SHP77 (cell line): ENCODE data around the gene LY86.

Source experiments
- DNase-seq, 2 experiments: peaks; one replicate each; lab custom pipeline; 2025; lab: John Stamatoyannopoulos, UW

LY86 gene

DNA sequence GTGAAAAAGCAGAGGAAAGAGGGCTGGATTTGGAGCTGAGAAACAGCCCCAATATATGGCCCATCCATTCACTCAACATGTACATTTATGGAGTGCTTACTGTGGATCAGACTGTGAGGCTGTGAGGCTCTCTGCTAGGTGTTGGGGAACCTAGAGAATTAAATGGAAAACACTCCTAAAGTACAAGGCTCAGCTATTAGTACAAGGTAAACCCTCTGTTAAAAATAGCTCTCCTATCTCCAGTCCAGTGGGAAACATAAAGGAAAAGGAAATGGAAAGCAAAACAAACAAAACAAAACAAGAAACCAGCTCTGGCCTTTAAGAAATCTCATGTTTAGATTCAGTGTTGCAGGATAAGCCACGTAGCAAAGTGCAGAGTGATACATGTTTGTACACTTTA is 35.0 kb downstream of the LY86 start:
- no peak for DNase-seq

DNA sequence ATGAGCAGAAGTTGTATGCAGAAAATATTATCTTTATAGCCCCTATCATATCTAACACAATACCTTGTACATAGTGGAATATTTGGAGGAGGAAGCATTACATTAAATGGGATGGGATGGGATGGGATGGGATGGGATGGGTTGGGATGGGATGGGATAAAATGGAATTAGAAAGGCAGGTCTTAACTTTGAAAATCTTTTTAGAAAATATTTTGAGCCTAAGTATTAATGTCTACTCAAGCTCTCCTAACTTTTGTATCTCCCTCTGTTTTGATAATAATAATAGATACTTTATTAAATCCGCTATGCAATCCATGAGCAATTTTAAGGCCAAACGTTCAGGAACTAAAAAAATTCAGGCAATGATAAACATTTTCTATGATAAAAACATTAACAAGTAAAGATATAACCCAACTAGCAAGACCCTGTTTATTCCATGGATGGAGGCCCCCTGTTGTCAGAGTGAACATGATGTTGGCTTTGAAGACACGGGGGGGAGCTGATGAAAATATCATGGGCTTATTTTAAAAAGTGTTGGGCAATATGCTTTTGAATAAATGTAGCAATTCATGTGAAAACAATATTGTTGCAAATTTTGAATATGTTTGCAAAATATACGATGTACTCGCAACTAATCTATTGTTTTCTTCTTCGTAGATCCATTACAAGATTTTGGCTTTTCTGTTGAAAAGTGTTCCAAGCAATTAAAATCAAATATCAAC is 35.9 kb downstream of the LY86 start:
- no peak for DNase-seq

DNA sequence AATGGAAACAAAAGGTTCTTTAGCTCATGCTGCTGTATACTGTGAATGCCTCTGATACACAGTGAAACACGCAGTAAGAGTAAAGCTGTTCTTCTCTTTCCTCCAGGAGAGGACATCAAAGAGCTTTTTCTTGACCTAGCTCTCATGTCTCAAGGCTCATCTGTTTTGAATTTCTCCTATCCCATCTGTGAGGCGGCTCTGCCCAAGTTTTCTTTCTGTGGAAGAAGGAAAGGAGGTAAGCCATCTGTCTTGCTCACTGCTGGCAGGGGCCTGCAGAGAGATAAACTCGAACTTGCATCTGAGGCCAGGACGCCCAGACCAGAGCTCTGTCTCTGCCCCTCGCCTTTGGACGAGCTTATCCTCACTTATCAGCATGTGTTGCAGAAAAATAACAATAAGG is 37.7 kb downstream of the LY86 start:
- DNase-seq: no peak

DNA sequence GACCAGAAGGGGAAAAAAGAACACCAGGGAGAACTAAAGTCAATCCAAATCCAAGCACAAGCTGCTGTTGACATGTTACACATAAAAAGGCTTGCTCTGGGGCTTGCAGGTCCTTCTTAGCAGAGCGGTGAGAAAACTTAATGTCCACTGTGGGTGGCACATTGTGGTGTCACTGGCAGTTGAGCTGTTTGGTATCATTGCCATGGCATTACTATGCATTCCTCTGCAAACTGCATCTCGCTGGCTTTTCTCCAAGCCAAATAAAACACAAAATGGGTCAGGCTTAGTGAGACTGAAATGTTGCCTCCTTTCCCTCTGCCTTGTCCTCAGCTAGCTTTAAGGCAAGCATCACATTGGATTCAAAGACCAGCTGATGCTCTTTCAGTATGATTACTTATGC is 40.9 kb downstream of the LY86 start:
- DNase-seq: peak in 1 of 2 experiments; percentile 4

DNA sequence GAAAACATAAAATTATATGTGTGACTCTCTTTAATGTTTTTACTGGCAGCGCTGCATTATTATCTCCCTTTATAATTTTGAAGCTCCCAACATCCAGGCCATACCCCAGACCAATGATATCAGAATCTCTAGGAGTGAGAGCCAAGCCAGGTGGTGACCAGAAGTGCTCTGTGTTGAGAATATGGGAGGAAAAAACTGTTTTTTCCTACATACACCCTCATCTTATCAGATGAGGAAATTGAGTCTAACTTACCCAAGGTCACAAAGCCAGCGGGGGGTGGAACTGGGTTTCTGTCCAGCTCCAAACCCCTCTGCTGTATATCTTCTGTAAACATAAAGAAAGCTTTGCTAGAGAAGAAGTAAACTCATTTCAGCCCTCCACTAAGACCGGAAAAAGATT is 42.5 kb downstream of the LY86 start:
- no peak for DNase-seq

DNA sequence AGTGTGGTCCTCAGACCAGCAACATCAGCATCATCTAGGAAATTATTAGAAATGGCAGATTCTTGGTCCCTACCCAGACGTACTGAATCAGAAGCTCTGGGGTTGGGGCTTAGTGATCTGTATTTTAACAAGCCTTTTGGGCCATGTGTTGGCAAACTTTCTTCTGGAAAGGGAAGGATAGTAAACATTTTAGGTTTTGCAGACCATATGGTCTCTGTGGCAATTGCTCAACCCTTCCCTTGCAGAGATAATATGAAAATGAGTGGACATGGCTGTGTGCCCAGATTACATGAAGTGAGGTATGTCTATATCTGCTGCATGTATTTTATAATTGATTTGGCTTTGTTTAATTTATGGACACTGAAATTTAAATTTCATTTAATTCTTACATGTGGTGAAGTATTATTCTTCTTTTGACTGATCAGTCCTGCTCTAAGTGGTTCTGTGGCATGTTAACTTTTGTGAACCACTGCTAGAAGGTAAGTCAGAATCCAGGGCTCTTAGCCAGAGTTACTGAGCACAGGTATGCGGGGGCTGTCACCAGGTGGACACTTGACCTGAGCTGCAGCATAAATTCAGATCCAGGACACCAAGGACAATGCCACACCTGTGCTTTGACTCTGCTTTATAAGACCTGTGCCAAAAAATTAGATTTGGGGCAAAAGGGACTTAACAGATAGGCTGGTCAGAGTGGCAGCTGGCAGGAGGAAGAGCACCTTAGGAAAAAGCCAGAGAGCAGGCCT is 43.2 kb downstream of the LY86 start:
- DNase-seq: no peak

DNA sequence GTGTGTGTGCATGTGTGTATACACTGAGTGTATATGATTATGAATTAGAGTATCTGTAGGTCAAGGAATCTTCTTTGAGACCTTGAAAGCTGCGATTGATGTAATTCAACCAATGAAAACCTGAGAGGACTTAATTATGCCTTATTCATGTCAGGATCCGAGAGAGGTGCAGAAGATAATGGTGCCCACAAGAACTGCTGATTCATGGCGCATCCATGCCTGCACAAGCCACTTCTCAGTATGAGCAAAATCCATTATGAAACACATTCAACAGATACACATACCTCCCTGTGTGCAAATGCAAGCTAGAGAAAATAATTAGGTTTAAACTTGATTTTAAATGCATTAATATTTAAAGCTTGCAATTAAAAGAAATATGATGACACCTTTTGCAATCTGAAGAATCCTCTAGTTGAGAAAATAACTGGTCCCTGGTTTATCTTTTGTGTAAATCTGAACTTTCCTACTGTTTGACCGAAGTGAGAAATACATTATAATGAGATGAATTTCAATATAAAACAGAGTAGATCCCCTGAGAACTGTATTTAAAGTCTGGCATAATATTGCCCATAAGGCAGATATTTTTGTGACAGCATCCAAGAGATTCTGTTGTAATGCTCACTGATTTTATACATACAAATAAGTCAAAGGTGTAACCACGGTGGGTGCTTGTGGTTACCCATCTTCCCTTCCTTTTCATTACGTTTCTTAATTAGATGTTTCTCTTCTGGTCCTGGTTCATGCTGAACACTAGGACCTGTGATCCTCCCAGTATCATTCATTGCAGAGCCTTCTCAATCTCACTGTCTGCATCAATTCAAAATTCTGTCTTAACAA is 45.6 kb downstream of the LY86 start:
- DNase-seq: no peak

DNA sequence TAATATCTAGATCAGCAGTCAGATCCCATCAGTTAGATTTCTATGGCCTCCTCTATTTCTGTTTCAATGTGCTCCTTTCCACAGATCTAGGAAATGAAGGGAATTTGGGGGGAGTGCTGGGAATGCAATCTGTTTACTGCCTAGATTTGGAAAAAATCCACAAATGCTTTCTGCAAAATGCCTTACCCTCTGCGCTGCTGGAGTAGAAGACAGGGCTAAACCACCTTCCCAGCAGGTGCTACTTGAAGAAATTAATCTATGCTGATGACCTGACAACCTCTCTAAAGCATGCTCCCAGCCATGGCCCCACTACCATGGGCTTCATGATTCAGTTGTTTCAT is 46.2 kb downstream of the LY86 start:
- no peak for DNase-seq

DNA sequence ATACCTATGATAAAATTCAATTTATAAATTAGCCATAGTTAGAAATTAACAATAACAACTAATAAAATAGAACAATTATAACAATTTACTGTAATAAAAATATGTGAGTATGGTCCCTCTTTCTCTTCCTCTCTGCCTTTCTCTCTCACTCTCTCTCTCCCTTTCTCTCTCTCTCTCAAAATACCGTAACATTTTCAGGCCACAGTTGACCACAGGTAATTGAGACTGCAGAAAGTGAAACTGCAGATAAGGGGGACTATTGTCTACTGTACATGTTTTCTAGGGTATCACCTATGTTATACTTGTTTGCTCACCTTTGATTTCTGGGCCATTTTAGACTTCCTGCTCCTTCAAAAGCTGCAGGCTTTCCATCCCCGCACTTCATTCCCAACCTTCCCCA is 46.8 kb downstream of the LY86 start:
- no peak for DNase-seq

DNA sequence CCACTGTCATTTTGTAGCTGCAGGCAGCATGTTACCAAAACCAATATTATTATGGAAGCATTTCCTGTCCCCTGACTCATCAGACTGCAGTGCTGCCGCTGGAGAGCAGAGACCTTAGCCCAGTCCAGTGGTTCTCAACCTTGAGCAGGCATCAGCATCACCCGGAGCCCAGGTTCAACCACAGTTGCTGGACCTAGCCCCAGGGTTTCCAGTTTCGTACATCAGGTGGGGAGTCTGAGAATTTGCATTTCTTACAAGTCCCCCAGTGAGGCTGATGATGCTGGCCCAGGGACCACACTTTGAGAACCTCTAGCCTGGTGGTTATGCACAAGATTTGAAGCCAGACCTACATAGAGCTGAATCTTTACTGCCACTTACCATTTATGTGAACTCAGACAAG is 47.3 kb downstream of the LY86 start:
- no peak for DNase-seq

DNA sequence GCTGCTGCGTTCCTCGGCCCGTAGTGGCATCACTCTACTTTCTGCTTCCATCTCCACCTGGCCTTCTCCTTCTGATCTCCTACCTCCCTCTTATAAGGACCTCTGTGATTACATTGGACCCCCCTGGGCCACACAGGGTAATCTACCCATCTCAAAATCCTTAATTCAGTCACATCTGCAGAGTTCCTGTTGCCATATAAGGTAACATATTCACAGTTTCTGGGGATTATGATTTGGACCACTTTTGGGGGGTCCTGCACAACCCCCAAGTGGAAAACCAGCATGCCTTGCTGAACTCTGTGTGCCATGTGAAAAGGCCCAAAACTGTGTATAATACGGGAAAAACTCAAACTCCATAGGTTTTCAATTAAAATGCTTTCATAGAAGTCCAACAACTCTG is 51.1 kb downstream of the LY86 start:
- no peak for DNase-seq

DNA sequence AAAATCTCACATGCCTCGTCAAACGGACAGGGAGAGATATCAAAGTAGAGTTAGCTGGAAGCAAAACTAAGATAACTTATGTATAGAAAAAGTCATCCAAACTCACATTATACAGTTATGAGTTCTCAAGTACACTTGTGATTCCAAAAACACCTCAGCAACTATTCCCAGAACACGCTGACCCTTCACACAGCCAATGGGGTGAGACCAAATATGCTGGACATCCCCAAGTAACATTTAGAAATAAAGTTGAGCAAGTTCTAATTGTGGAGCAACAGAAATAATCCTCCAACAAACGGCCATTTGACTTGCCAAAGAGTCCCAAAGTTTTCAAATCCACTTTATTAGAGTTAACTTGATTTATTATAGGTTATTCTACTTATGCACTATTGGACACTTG is 52.4 kb downstream of the LY86 start:
- no peak for DNase-seq

DNA sequence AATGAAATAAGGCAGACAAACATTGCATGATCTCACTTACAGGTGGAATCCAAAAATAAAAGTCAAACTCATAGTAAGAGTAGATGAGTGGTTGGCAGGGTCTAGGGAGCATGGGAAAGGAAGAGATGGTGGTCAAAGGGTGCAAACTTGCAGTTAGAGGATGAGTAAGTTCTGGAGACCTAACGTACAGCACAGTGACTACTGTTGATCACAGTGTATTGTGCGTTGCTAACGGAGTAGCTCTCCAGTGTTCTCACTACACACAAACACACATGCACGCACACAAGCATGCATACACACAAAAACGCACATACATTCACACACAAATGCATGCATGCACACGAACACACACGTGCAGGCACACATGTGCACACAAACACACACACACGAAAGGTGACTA is 54.9 kb downstream of the LY86 start:
- no peak for DNase-seq

DNA sequence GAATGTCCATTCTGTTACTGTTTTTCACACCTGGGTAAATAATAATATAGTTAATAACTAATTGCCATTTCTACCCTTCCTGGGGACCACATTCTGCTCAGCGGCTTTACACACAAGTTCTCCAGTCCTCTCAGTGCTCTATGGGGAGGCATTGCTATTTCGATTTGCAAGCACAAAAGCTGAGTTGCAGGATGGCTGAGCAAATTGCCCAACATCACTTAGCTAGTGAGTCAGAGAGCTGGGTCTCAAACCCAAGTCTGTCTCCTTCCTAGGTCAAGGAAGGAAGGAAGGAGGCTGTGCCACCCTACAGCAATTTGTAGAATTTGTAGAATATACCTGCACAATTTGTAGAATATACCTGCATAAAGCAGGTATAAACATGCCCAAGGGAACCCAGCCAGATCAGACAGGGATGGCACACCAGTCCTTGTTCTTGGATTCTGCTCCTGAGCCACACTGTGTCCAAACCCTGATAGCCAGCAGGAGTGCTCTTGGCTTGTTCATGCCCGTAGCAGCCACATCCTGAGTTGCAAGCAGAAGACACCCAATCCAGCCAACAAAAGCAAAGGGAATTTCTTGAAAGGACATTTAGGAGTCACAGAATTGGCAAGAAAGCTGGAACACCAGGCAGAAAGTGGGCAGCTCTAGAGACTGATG is 56.9 kb downstream of the LY86 start:
- DNase-seq: no peak

DNA sequence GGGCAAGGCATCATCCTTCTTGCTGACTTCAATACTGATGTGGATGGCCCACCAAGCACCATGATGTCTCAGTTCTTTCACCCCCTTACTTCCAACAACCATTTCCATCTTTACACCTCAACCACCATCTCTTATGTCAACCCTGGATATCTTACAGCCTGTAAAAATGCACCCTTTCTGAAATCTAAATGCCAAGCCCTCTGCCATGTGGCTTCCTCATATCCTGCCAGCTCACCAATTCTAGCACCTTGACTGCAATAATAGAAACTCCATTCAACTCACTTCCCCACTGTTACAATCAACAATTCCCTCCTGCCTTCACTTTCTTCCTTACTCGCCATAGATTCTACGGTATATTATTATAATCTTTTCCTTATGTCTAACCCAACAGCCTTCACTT is 57.9 kb downstream of the LY86 start:
- no peak for DNase-seq

DNA sequence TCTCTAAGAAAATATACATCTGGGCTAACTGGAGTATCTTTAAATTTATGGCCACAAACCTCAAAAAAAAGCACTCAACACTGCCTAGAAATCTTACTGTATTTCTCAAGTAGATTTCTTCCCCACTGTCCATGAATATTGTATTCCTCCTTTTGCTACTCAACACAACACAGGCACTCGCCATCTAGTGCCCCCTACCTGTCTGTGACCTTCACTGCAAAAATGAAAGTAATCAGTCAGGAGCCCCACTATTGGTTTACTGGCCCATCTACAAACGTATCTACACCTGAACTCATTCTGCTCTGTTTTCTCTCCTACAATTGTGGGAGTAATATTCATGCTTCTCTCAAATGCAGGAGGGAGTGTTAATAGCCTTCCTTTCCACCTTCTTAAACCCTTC is 58.3 kb downstream of the LY86 start:
- DNase-seq: no peak

DNA sequence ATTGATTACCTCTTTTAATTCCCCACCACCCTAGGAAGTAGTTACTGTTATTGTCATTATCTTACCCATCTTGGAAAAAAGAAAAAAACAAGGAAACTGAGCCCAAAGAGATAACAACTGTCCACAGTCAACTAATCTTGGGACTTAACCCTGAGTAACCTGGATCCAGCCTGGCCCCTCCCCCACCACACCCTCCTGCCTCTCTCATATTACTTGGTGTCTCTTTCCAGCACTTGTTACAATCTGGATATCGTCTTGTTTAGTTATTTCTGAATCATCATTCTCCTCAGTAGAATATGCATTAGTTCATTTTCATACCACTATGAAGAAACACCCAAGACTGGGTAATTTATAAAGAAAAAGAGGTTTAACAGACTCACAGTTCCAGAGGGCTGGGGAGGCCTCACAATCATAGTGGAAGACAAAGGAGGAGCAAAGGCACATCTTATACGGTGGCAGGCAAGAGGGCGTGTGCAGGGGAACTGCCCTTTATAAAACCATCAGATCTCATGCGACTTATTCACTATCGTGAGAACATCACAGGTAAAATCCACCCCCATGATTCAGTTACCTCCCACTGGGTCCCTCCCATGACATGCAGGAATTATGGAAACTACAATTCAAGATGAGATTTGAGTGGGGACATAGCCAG is 60.3 kb downstream of the LY86 start:
- DNase-seq: no peak

DNA sequence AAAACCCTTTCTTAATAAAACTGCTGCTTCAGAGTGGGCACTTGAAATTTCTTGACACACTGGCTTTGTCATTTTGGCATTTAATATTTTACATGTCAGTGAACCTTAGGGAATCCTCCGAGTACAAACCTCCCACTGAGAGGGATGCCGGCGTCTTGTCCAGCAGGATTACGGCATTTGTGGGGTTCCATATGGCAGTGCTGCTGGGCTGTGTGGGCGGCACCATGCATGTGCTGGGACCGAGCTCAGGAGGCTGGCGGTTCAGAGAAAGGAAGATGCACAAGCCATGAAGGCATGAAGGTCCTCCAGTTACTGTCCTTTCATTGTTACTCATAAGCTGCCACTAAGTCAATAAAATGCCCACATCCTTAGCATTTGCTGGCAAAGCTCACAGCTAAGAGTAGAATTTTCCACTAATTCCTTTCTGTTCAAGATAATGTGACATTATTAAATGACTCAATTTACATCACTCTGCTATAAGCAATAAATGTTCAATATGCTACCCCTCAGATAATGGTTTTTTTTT is 61.4 kb downstream of the LY86 start:
- no peak for DNase-seq

DNA sequence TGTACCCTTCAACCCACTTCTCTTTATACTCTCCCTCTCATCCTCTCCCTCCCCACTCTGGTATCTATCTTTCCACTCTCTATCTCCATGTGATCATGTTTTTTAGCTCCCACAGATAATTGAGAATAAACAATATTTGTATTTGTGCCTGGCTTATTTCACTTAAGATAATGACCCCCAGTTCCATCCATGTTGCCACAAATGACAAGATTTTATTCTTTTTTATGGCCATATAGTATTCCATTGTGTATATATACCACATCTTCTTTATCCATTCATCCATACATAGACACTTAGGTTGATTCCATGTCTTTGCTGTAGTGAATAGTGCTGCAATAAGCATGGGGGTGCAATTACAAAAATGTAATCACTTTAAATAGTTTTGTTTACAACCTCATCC is 62.3 kb downstream of the LY86 start:
- DNase-seq: no peak

DNA sequence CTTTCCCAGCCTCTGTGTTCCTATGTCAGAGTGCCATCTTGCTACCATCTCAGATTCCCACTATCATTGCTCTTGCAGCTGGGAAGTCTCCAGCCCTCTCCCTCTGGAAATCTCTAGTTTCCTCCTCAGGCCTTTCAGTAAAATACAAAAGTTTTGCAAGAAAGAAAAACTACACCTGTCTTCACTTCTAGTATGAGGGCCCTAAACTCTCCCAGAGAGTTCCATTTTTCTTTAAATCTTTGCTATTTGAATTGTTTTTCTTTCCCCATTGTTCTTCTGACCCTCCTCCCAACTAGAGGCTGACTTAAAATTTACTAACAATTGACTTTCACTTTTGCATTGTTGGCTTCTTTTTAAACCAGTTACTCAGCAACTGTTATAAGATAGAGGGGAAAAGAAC is 62.8 kb downstream of the LY86 start:
- DNase-seq: no peak

DNA sequence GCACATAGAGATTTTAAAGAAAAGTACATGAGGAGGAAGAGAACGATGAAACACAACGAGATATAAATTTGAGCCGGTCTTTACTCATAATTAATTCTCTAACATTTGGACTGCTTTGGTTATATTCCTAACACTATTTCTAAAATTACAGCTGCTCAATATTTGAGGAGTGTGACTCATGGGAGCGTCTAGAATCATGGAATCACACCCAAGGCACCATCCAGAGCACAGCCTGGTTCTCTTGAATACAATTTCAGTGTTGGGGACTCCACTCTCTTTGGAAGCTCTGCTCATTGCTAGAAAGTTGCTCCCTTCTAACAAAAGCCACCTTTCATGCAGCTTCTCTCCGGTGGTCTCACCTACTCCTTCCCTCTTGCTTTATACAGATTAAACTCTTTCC is 64.4 kb downstream of the LY86 start:
- no peak for DNase-seq
